Kidney (tissue), 14 donors: ENCODE data around the gene RPN1. TPM values are rescaled to one million over a fixed set of nuclear protein-coding genes. Genes with fewer than 3 reads are reported as not detected.

Source experiments
- DNase-seq, 5 donors: peaks; one replicate each; pipeline ENCODE4 v3.0.0-alpha.2; 2013 to 2020
- FAIRE-seq: peaks from 2 replicates; lab custom pipeline; 2012; peaks lifted over from hg19 to GRCh38; lab: Jason Lieb, UNC
- H3K27ac ChIP-seq, 2 donors: one replicate each; pipeline ENCODE4 v1.7.0; 2013; ENCODE audit warnings: low read depth in 2 of 2, low read length in 2 of 2, inconsistent platforms in 1 of 2
- H3K27me3 ChIP-seq: one replicate; pipeline ENCODE4 v1.7.1; 2013; ENCODE audit warnings: low read length, inconsistent platforms; ENCODE audit not compliant: control insufficient read depth, insufficient read depth
- H3K36me3 ChIP-seq, 3 donors: one replicate each; pipeline versions ENCODE4 v1.7.0 to v1.7.1; 2013; ENCODE audit warnings: low read length in 3 of 3, control low read depth in 1 of 3, inconsistent platforms in 1 of 3; ENCODE audit not compliant: insufficient read depth in 3 of 3, control insufficient read depth in 2 of 3
- H3K4me1 ChIP-seq, 3 donors: one replicate each; pipeline versions ENCODE4 v1.7.0 to v1.7.1; 2013; ENCODE audit warnings: low read length in 3 of 3, inconsistent platforms in 1 of 3, low read depth in 1 of 3; ENCODE audit not compliant: control insufficient read depth in 2 of 3, insufficient read depth in 2 of 3
- H3K4me3 ChIP-seq, 3 donors: one replicate each; pipeline versions ENCODE4 v1.7.0 to v1.8.1; 2013; ENCODE audit warnings: low read length in 3 of 3, control low read depth in 1 of 3, inconsistent platforms in 1 of 3
- H3K9ac ChIP-seq, 3 donors: one replicate each; pipeline versions ENCODE4 v1.7.0 to v1.7.1; 2013; ENCODE audit warnings: low read length in 3 of 3, control low read depth in 1 of 3, inconsistent platforms in 1 of 3
- H3K9me3 ChIP-seq, 3 donors: one replicate each; pipeline versions ENCODE4 v1.7.0 to v1.7.1; 2013; ENCODE audit warnings: low read length in 3 of 3, control low read depth in 1 of 3, inconsistent platforms in 1 of 3; ENCODE audit not compliant: control insufficient read depth in 2 of 3, insufficient read depth in 1 of 3
- CTCF ChIP-seq: IDR thresholded peaks from 3 replicates; pipeline ENCODE4 v1.5.1; 2012; ENCODE audit warnings: mild to moderate bottlenecking, moderate library complexity, borderline replicate concordance; ENCODE audit not compliant: insufficient read depth; ENCODE audit errors: extremely low read depth
- intact Hi-C: fragments of 100-400 bp; cut with DNase I; formaldehyde crosslinking; loops from one replicate; pipeline ENCODE4 v1.11.1; 2022
- polyA plus RNA-seq: library from polyadenylated mRNA; stranded (reverse); fragments of 350-450 nt; fragmentation: Illumina TruSeq; extraction: RNeasy Lipid Tissue Mini Kit (QIAGEN cat#74804); gene quantifications from one replicate; pipeline ENCODE4 v1.2.3, GENCODE V29; 2014; ENCODE audit warnings: low read depth, low replicate concordance; ENCODE audit not compliant: insufficient read depth
- total RNA-seq: library from RNA; stranded (reverse); fragmentation: NEBNext Ultra II Directional; extraction: Animal tissue kit (Norgen Biotek cat#: 25700); gene quantifications from one replicate; pipeline ENCODE4 v1.2.1, GENCODE V29; 2021
- donor health status: control.
- donor health status: control.
- donor health status: control.
- donor health status: control.
- donor health status: control.
- donor health status: DM: yes; HTN: yes; CAD: no.
- donor health status: Normal renal cell carcinoma (clear cell type).

Gene RPN1
- total and polyA plus RNA-seq, 2 donors from 2014 or later, result 192 to 234 TPM

- FAIRE-seq (no peak), DNase-seq (no peak)
- Histone ChIP-seq H3K27ac (no peak overlapping the region), H3K4me1 (peaks cover 0 to 2% (median 0%) of the 10 kb centered on the region in 3 donors), H3K9ac (no peak overlapping the region), H3K36me3 (peaks cover 28 to 66% (median 38%) of the 10 kb centered on the region in 3 donors), H3K27me3 (no peaks in the 10 kb centered on the region), H3K9me3 (no peaks in the 10 kb centered on the region), H3K4me3 (no peak overlapping the region)
- no peak for TF ChIP-seq CTCF
- intact Hi-C loops, result no loop called here
Measured at GRCh38 chr3:128625409-128625945, 25.1 kb downstream of the RPN1 start.

GRCh38 chr3:128624526-128625138, 26.0 kb downstream of the RPN1 start:
- TF ChIP-seq CTCF, result no peak
- no peak for FAIRE-seq
- Histone ChIP-seq H3K4me3 (no peak overlapping the region), H3K27me3 (no peaks in the 10 kb centered on the region), H3K4me1 (peaks cover 0 to 2% (median under 1%) of the 10 kb centered on the region in 3 donors), H3K9ac (no peak overlapping the region), H3K36me3 (peaks cover 28 to 67% (median 43%) of the 10 kb centered on the region in 3 donors), H3K27ac (peak overlapping the region in 1 of 2 donors; percentile 38), H3K9me3 (no peaks in the 10 kb centered on the region)
- no peak for DNase-seq
- intact Hi-C loops, result no loop called here

GRCh38 chr3:128623762-128624176, 26.8 kb downstream of the RPN1 start:
- no peak for TF ChIP-seq CTCF
- Histone ChIP-seq H3K27ac (peak overlapping the region; percentile 1 to 38), H3K9ac (no peak overlapping the region), H3K4me1 (peaks cover 0 to 9% (median 6%) of the 10 kb centered on the region in 3 donors), H3K27me3 (no peaks in the 10 kb centered on the region), H3K4me3 (no peak overlapping the region), H3K36me3 (peaks cover 28 to 69% (median 46%) of the 10 kb centered on the region in 3 donors), H3K9me3 (no peaks in the 10 kb centered on the region)
- FAIRE-seq (no peak), DNase-seq (no peak)
- intact Hi-C loops, result no loop called here
